Fibroblast of villous mesenchyme (primary cell): ENCODE results near the gene TSPAN15. TPM values are rescaled to one million over a fixed set of nuclear protein-coding genes. Genes with fewer than 3 reads are reported as not detected.

ENCODE experiments used
- DNase-seq: peaks from one replicate; pipeline ENCODE4 v3.0.0-alpha.2; 2010; ENCODE audit warnings: low read depth
- H3K4me3 ChIP-seq: 2 replicates; pipeline ENCODE4 v1.5.1; 2011; ENCODE audit warnings: low read depth, mild to moderate bottlenecking, low read length
- total RNA-seq: library from RNA; depleted of rRNA; stranded (reverse); fragments of >200 nt; gene quantifications from 2 replicates; pipeline ENCODE4 v1.2.3, GENCODE V29; 2012
- TF ChIP-seq, protein P1 (sequence below): IDR thresholded peaks from 2 replicates; pipeline ENCODE4 v1.5.1; 2012; ENCODE audit warnings: low read depth, mild to moderate bottlenecking, low read length; ENCODE audit not compliant: insufficient read depth

The TSPAN15 gene
- total RNA-seq, 1 donor: 6.0 TPM

- TF ChIP-seq, protein P1, sequence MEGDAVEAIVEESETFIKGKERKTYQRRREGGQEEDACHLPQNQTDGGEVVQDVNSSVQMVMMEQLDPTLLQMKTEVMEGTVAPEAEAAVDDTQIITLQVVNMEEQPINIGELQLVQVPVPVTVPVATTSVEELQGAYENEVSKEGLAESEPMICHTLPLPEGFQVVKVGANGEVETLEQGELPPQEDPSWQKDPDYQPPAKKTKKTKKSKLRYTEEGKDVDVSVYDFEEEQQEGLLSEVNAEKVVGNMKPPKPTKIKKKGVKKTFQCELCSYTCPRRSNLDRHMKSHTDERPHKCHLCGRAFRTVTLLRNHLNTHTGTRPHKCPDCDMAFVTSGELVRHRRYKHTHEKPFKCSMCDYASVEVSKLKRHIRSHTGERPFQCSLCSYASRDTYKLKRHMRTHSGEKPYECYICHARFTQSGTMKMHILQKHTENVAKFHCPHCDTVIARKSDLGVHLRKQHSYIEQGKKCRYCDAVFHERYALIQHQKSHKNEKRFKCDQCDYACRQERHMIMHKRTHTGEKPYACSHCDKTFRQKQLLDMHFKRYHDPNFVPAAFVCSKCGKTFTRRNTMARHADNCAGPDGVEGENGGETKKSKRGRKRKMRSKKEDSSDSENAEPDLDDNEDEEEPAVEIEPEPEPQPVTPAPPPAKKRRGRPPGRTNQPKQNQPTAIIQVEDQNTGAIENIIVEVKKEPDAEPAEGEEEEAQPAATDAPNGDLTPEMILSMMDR: no peak
- no peak overlapping the region for H3K4me3 ChIP-seq
Observed at GRCh38 chr10:69422676-69423075, 28.6 kb upstream of the TSPAN15 start.

GRCh38 chr10:69425041-69425440 lies 26.2 kb upstream of the TSPAN15 start:
- TF ChIP-seq, protein P1: no peak
- no peak overlapping the region for H3K4me3 ChIP-seq
- DNase-seq: no peak

More at GRCh38 chr10:69422676-69423075, 28.6 kb upstream of the TSPAN15 start:
- DNase-seq: no peak

DNA sequence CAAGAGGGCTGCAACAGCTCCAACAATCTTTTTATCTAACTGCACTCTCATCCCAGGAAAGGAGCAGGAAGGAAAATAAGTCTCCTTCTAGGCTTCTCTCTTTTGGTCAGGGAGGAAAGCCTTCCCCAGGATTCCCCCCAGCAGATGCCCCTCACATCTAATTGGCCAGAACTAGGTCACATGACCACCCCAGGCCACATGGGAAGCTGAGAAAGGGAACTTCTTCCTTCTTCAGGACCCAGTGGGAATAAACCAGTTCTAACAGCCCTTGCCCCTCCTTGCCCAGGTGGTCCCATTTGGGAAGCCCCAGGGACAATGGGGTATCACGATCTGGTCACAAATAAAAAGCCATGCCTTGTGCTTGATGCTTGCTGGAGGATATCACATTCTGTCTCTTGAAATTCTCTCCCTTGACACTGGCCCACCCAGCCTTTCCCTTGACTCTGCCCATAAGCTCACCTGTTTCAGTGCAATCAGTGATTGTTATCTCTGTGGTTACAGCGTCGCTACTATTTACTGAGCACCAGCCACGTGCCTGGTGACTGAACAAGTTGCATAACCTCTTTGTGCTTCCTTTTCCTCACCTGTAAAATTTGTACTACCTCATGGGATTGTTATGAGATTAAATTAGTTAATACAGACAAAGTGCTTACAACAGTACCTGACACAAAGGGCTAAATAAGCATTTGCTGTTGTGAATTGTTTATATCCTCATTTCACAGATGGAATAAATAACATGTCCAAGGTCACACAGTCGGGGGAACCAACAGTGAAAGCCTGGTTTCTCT lies 25.6 kb upstream of the TSPAN15 start:
- DNase-seq: no peak
- no peak overlapping the region for H3K4me3 ChIP-seq
- TF ChIP-seq, protein P1: no peak

GRCh38 chr10:69426376-69426727 lies 24.9 kb upstream of the TSPAN15 start:
- H3K4me3 ChIP-seq: no peak overlapping the region
- TF ChIP-seq, protein P1: no peak
- DNase-seq: peak; percentile 82

DNA sequence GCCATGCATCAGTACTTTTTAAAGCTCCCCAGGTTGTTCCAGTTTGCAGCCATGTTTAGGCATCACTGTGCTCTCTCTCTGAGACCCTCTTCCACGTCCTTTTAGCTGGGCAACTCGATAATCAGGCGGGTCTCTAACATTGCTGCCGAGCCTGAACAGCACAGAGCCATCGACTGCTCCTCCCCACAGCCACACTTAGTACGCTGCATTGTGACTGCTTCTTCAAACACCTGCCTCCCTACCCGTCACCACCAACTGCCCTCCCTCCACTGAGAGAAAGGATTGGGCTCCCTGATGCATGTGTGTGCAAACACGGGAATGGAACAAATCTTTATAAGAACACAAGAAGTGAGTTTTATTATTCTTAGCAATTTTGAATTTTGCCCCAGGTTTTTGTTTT lies 23.1 kb upstream of the TSPAN15 start:
- DNase-seq: no peak
- TF ChIP-seq, protein P1: no peak
- H3K4me3 ChIP-seq: no peak overlapping the region

DNA sequence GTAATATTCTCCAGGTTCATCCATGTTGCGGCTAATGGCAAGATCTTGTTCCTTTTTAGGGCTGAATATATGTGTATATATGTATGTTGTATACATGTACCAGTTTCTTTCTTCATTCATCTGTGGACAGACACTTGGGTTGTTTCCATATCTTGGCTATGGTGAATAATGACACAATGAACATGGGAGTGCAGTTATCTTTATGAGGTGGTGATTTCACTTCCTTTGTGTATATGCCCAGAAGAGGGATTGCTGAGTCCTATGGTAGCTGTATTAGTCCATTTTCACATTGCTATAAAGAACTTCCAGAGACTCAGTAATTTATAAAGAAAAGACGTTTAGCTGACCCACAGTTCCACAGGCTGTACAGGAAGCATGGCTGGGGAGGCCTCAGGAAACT lies 17.1 kb upstream of the TSPAN15 start:
- TF ChIP-seq, protein P1: no peak
- DNase-seq: peak; percentile 89

DNA sequence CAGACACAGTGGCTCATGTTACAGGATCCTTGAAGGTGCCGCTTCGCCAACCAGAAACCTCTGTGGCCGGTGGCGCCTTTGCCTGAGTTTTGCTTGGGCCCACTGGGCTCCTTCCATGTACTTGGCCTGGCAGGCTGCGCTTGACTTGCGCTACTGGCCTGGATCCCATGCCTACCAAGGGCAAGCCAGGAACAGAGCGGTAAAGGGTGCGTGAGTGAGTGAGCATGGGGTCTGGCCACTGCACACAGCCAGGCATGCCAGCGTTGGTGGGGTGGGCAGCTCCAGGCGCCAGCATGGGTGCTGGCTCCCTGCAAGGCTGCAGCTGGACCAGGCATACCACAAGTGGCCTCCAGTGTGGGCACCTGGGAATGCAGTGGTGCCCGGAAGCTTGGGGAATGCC lies 16.3 kb upstream of the TSPAN15 start:
- no peak for DNase-seq
- H3K4me3 ChIP-seq: no peak overlapping the region
- TF ChIP-seq, protein P1: no peak

More for the DNA sequence above, 17.1 kb upstream of the TSPAN15 start:
- H3K4me3 ChIP-seq: no peak overlapping the region
